NOMO-1 treated with dmso at 0.1 percent for 144 hours (cell line): ENCODE measurements around the gene TCP1.
"Not testable (repeated sequence)": the region's sequence is repeated elsewhere in the genome, so short reads cannot be mapped to it uniquely, and the experiment has no call there.

Source experiments
- DNase-seq: peaks from one replicate; lab custom pipeline; 2025; ENCODE audit not compliant: unreplicated experiment; lab: John Stamatoyannopoulos, UW

TCP1 gene

DNA sequence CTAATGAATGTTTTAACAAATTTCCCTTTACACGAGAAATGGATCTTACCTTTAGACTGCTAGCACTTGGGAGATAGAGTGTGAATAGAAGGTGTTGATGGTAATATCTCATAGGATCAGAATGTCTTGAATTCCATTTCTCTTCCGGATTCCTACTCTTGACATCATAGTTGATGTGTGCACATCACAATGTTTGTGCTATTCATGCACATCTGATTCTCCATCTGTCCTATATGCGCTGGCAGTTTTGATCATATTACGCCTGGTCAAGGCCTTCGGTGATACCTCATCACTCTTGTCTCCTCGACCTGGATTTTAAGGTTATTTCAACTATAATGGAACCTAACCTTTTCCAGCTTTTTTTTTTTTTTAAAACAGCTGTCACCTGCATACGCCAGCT is 44.3 kb downstream of the TCP1 start:
- no peak for DNase-seq

DNA sequence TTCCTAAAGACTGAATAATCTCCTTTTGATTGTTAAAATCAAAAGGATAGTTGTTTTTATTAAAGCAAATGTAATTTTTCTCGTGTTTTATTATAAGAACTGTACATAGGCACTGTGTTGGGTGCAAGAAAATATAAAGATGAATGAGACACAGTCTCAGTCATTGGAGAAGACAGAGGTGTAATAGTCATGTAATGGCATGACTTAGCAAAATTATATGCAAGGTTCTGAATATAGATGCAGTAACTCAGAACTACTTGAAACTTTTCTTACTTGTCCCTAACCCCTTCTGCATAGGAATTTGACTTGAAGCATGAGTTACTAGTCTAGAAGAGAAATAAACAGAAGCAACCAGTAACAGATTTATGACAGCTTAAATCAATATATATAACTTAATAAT is 47.2 kb downstream of the TCP1 start:
- no peak for DNase-seq

DNA sequence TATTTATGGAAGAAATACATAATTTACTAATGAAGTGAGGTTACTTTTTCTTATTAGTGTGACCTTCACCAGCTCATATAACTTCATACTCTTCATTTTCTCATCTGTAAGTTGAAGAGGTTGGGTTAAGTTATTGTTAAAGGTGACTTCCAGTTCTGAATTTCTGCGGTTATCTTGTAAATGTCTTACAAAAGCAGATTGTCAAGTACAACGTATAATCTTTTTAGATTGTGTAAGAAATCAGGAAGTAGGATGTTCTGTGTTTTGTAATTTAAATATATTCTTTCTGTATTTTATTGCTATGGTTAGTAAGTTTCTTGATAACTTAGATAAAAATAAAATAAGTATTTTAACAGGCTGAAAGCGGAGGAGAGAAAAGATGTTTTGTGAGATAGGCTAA is 50.1 kb downstream of the TCP1 start:
- DNase-seq: peak; percentile 43

DNA sequence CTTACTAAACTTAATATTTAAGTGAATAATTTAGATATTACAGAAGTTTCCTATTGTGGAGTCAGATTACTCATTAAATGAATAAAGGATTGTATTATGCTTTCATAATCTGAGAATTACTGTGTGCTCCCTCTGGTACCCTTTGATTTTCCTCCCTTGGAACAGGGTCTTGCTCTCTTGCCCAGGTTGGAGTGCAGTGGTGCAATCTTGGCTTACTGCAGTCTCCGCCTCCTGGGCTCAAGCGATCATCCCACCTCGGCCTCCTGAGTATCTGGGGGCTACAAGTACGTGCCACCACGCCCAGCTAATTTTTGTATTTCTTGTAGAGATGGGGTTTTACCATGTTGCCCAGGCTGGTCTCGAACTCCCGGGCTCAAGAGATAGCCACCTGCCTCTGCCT is 52.5 kb downstream of the TCP1 start:
- no peak for DNase-seq

DNA sequence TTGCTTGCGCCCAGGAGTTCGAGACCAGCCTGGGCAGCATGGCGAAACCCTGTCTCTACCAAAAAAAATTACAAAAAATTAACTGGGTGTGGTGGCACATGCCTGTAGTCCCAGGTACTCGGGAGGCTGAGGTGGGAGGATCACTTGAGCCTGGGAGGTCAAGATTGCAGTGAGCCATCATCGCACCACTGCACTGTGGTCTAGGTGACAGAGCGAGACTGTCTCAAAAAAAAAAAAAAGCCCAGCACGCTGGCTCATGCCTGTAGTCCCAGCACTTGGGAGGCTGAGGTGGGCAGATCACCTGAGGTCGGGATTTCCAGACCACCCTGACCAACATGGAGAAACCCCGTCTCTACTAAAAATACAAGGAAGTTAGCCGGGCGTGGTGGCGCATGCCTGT is 56.0 kb downstream of the TCP1 start:
- not testable (repeated sequence) for DNase-seq

DNA sequence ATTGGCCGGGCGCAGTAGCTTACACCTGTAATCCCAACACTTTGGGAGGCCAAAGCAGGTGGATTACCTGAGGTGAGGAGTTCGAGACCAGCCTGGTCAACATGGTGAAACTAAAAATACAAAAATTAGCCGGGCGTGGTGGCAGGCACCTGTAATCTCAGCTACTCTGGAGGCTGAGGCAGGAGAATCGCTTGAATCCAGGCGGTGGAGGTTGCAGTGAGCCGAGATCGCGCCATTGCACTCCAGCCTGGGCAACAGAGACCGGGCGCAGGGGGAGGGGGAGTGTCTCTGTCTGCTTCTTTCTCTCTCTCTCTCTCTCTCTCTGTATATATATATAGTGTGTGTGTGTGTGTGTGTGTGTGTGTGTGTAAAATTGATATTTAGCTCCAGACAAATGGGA is 56.9 kb downstream of the TCP1 start:
- not testable (repeated sequence) for DNase-seq

DNA sequence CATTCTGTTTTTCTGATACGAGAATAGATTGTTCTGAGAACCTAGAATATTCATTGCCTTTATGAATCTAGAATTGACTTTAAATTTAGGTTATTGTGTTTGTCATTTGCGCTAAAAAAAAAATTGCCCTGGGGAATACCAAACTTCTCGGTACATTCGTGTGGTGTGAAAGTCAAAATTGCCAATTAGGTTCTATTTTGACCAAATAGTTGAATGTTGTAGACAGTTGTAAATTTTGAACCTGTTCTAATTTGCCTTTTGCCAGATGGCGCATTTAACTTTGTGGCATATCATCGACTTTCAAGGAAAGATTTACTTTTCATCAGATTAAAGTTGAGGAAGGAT is 59.1 kb downstream of the TCP1 start:
- no peak for DNase-seq

DNA sequence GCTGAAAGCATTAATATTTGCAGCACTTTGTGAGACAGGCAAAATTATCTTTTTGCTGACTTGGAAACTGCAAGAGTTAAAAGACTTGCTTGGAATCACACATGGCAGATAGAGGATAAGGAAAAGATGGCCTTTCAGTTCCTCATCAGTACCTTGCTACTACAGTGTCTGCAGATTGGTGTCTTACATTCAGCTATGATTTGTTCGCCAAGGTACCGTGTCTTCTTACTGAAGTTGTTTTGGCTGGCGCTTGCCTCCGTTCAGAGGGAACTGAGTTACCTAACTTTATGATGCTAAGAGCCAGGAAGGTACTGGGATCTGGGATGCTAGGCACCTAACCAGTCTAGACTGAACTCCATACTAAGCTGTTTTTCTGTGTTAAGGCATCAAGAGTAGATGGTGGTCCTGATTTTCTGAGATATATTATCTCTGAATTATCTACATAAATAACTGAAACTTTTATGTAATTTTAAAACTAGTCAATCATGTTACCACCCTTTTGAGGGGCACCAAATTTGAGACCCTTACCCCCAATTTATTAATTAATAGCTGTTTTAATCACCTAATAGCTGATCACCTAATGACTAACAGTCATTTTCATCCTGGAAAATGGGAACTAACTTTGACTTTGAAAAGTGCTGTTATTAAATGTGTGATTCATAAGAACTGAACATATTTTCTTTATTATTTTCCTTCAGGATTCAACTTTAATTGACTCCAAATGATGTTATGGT is 59.6 kb downstream of the TCP1 start:
- DNase-seq: no peak

DNA sequence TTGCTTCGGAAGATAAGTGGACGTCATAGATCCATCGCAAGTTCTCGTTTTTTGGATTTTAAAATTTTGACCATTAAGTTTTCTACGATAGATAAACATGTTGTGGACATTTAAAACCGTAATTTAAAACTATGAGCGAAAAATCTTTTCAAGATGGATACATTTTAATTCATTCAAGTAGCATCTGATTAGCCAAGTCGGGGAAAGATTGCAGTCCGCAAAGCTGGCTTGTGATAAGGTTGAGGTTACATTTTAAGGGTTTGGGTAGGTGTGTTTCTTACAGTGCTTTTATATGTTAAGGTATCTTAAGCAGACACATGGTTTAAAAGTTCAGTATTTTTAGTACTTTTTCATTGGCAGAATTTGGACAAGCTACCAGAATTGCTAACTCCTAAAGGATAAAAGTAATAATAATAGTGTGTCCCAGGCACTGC is 60.9 kb downstream of the TCP1 start:
- DNase-seq: no peak
